HG02588 (cell line): ENCODE measurements around the gene TRAP1.

Experiments
- ATAC-seq: cut with Tn5 transposase; IDR thresholded peaks from one replicate; pipeline ENCODE4 v1.9.1; 2021; ENCODE audit warnings: mild to moderate bottlenecking, moderate library complexity; ENCODE audit not compliant: unreplicated experiment

TRAP1 gene

GRCh38 chr16:3717235-3718018 is at the start of gene TRAP1:
TSS of gene TRAP1 (minus strand) at chr16:3717524. CDS start at chr16:3717508, 16 bp downstream.
- ATAC-seq: peak; percentile 91

- no peak for ATAC-seq
Observed at GRCh38 chr16:3766177-3766576, 48.9 kb upstream of the TRAP1 start.

- ATAC-seq: no peak
Observed at GRCh38 chr16:3764409-3764808, 47.1 kb upstream of the TRAP1 start.

- ATAC-seq: no peak
Observed at GRCh38 chr16:3762107-3762750, 44.9 kb upstream of the TRAP1 start.

- ATAC-seq: no peak
Observed at GRCh38 chr16:3761375-3762106, 44.2 kb upstream of the TRAP1 start.

GRCh38 chr16:3760518-3760917 is 43.2 kb upstream of the TRAP1 start:
- no peak for ATAC-seq

- no peak for ATAC-seq
Observed at GRCh38 chr16:3759736-3760135, 42.4 kb upstream of the TRAP1 start.

- ATAC-seq: no peak
Observed at GRCh38 chr16:3756113-3756512, 38.8 kb upstream of the TRAP1 start.

- no peak for ATAC-seq
Observed at GRCh38 chr16:3755249-3755648, 37.9 kb upstream of the TRAP1 start.

- no peak for ATAC-seq
Observed at GRCh38 chr16:3754772-3755171, 37.4 kb upstream of the TRAP1 start.

GRCh38 chr16:3754081-3754703 is 36.9 kb upstream of the TRAP1 start:
- no peak for ATAC-seq

- no peak for ATAC-seq
Observed at GRCh38 chr16:3752984-3753383, 35.7 kb upstream of the TRAP1 start.

GRCh38 chr16:3751878-3752277 is 34.6 kb upstream of the TRAP1 start:
- no peak for ATAC-seq

GRCh38 chr16:3748307-3748706 is 31.0 kb upstream of the TRAP1 start:
- no peak for ATAC-seq

GRCh38 chr16:3745751-3746355 is 28.5 kb upstream of the TRAP1 start:
- no peak for ATAC-seq

- no peak for ATAC-seq
Observed at GRCh38 chr16:3744018-3744417, 26.7 kb upstream of the TRAP1 start.

GRCh38 chr16:3740934-3741333 is 23.6 kb upstream of the TRAP1 start:
- no peak for ATAC-seq

GRCh38 chr16:3740186-3740585 is 22.9 kb upstream of the TRAP1 start:
- no peak for ATAC-seq

GRCh38 chr16:3739636-3740035 is 22.3 kb upstream of the TRAP1 start:
- ATAC-seq: no peak

- ATAC-seq: no peak
Observed at GRCh38 chr16:3738541-3738940, 21.2 kb upstream of the TRAP1 start.

- no peak for ATAC-seq
Observed at GRCh38 chr16:3738128-3738527, 20.8 kb upstream of the TRAP1 start.
